ENCODE data around the gene TOX2. TPM values are rescaled to one million over a fixed set of nuclear protein-coding genes. Genes with fewer than 3 reads are reported as not detected.

TOX2 gene
- total and polyA plus RNA-seq, 9 donors: 0.44 to 5.7 (median 2.2) TPM

- Histone ChIP-seq H3K27ac (ENCODE audit: low read length) (no peak overlapping the region), H3K4me1 (ENCODE audit: control insufficient read depth, insufficient read depth, low read length) (peaks cover 33% of the 10 kb centered on the region), H3K4me3 (ENCODE audit: low read length) (no peak overlapping the region), H3K9me3 (replicated peaks; ENCODE audit: control insufficient read depth, low read depth, low read length) (no peaks in the 10 kb centered on the region), H3K36me3 (ENCODE audit: control insufficient read depth, insufficient read depth, low read length) (no peaks in the 10 kb centered on the region), H3K27me3 (ENCODE audit: control insufficient read depth, insufficient read depth, low read length) (peaks cover 8% of the 10 kb centered on the region)
- WGBS (ENCODE audit: insufficient coverage): 44% methylated on average over 1 of the region's 2 CpGs
- DNase-seq: no peak
Measured at GRCh38 chr20:44022464-44022863, 107.8 kb downstream of the TOX2 start.

- H3K4me3 ChIP-seq (ENCODE audit: low read length): no peak overlapping the region
- peaks cover 11% of the 10 kb centered on the region for H3K27me3 ChIP-seq (ENCODE audit: control insufficient read depth, insufficient read depth, low read length)
- no peak for DNase-seq
- peaks cover 28% of the 10 kb centered on the region for H3K4me1 ChIP-seq (ENCODE audit: control insufficient read depth, insufficient read depth, low read length)
- no peaks in the 10 kb centered on the region for H3K9me3 ChIP-seq (replicated peaks; ENCODE audit: control insufficient read depth, low read depth, low read length)
- H3K27ac ChIP-seq (ENCODE audit: low read length): no peak overlapping the region
- no peaks in the 10 kb centered on the region for H3K36me3 ChIP-seq (ENCODE audit: control insufficient read depth, insufficient read depth, low read length)
- WGBS (ENCODE audit: insufficient coverage): 82% methylated on average over 6 of the region's 10 CpGs
Measured at GRCh38 chr20:44023515-44024371, 109.1 kb downstream of the TOX2 start.

- Histone ChIP-seq H3K27me3 (ENCODE audit: control insufficient read depth, insufficient read depth, low read length) (peaks cover 11% of the 10 kb centered on the region), H3K4me1 (ENCODE audit: control insufficient read depth, insufficient read depth, low read length) (peaks cover 16% of the 10 kb centered on the region), H3K9me3 (replicated peaks; ENCODE audit: control insufficient read depth, low read depth, low read length) (no peaks in the 10 kb centered on the region), H3K27ac (ENCODE audit: low read length) (no peak overlapping the region), H3K4me3 (ENCODE audit: low read length) (no peak overlapping the region), H3K36me3 (ENCODE audit: control insufficient read depth, insufficient read depth, low read length) (no peaks in the 10 kb centered on the region)
- WGBS (ENCODE audit: insufficient coverage): 50% methylated on average over 3 of the region's 7 CpGs
- DNase-seq: no peak
Measured at GRCh38 chr20:44024820-44025580, 110.3 kb downstream of the TOX2 start.

DNA sequence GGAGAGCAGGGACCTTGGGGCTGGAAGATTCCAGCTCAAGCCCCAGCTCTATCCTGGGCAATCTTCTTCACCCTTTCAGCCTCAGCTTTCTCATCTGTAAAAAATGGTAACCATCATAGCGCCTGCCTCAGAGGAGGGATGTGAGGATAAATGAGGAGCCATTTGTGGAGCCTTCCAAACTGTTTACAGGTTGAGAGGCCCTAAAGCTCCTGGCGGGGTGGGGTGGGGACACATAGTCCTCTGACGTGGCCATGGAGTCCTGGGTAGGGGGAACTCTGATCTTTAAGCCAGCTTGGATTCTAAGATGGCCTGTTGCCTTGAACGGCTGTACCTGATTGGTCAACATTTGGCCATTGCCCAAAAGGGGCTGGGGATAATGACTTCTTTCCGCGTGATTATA, 111.1 kb downstream of the TOX2 start:
- Histone ChIP-seq H3K36me3 (ENCODE audit: control insufficient read depth, insufficient read depth, low read length) (no peaks in the 10 kb centered on the region), H3K4me3 (ENCODE audit: low read length) (no peak overlapping the region)
- 63% methylated on average over 2 of the region's 6 CpGs for WGBS (ENCODE audit: insufficient coverage)

GRCh38 chr20:44026647-44027342, 112.1 kb downstream of the TOX2 start:
- no peaks in the 10 kb centered on the region for H3K9me3 ChIP-seq (replicated peaks; ENCODE audit: control insufficient read depth, low read depth, low read length)
- H3K4me3 ChIP-seq (ENCODE audit: low read length): no peak overlapping the region
- 33% methylated on average over 1 of the region's 9 CpGs for WGBS (ENCODE audit: insufficient coverage)
- peaks cover 8% of the 10 kb centered on the region for H3K27me3 ChIP-seq (ENCODE audit: control insufficient read depth, insufficient read depth, low read length)
- no peaks in the 10 kb centered on the region for H3K36me3 ChIP-seq (ENCODE audit: control insufficient read depth, insufficient read depth, low read length)
- peaks cover 10% of the 10 kb centered on the region for H3K4me1 ChIP-seq (ENCODE audit: control insufficient read depth, insufficient read depth, low read length)
- no peak for DNase-seq
- H3K27ac ChIP-seq (ENCODE audit: low read length): no peak overlapping the region

More for the DNA sequence above, 111.1 kb downstream of the TOX2 start:
- Histone ChIP-seq H3K4me1 (ENCODE audit: control insufficient read depth, insufficient read depth, low read length) (peaks cover 10% of the 10 kb centered on the region), H3K9me3 (replicated peaks; ENCODE audit: control insufficient read depth, low read depth, low read length) (no peaks in the 10 kb centered on the region), H3K27ac (ENCODE audit: low read length) (no peak overlapping the region), H3K27me3 (ENCODE audit: control insufficient read depth, insufficient read depth, low read length) (peaks cover 11% of the 10 kb centered on the region)
- DNase-seq: no peak

- WGBS (ENCODE audit: insufficient coverage): 45% methylated on average over 10 of the region's 11 CpGs
- Histone ChIP-seq H3K4me3 (ENCODE audit: low read length) (no peak overlapping the region), H3K4me1 (ENCODE audit: control insufficient read depth, insufficient read depth, low read length) (peaks cover 10% of the 10 kb centered on the region), H3K27ac (ENCODE audit: low read length) (no peak overlapping the region), H3K9me3 (replicated peaks; ENCODE audit: control insufficient read depth, low read depth, low read length) (no peaks in the 10 kb centered on the region), H3K27me3 (ENCODE audit: control insufficient read depth, insufficient read depth, low read length) (peaks cover 9% of the 10 kb centered on the region), H3K36me3 (ENCODE audit: control insufficient read depth, insufficient read depth, low read length) (no peaks in the 10 kb centered on the region)
- DNase-seq: no peak
Measured at GRCh38 chr20:44027343-44028002, 112.8 kb downstream of the TOX2 start.

DNA sequence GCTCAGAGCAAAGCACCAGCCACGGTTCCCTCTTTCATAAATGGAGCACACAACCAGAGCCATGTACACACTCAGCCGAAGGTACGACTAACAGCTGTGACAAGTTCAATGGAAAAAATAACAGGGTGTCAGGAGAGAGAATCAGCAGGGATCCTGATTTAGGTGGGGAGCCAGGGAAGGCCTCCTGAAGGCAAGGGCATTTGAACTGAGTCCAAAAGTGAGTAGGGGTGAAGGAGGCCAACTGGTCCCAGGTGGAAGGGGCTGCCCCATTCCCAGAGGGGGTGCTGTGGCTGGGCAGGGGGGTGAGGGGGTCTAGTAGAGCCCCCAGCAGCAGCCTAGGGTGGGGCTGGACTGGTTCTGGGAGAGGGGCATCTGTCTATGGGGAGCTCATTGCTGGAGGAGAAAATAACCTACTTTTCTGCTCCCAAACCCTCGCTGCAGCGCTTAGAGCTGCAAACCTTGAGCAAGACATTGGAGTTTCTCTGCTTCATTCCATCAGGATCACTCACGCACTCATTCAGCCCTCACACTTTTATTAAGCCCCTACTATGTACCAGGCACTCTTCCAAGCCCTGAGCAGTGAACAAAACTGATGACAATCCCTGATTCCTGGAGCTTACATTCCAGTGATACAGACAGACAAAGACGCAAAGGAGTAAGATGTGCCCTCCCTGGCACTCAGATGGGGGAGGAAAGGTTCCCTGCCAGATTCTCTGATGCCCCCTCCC, 113.5 kb downstream of the TOX2 start:
- Histone ChIP-seq H3K9me3 (replicated peaks; ENCODE audit: control insufficient read depth, low read depth, low read length) (no peaks in the 10 kb centered on the region), H3K36me3 (ENCODE audit: control insufficient read depth, insufficient read depth, low read length) (no peaks in the 10 kb centered on the region), H3K4me3 (ENCODE audit: low read length) (no peak overlapping the region), H3K27me3 (ENCODE audit: control insufficient read depth, insufficient read depth, low read length) (peaks cover 9% of the 10 kb centered on the region), H3K27ac (ENCODE audit: low read length) (no peak overlapping the region), H3K4me1 (ENCODE audit: control insufficient read depth, insufficient read depth, low read length) (peaks cover 10% of the 10 kb centered on the region)
- DNase-seq: no peak
- WGBS (ENCODE audit: insufficient coverage): 82% methylated on average over 3 of the region's 7 CpGs

DNA sequence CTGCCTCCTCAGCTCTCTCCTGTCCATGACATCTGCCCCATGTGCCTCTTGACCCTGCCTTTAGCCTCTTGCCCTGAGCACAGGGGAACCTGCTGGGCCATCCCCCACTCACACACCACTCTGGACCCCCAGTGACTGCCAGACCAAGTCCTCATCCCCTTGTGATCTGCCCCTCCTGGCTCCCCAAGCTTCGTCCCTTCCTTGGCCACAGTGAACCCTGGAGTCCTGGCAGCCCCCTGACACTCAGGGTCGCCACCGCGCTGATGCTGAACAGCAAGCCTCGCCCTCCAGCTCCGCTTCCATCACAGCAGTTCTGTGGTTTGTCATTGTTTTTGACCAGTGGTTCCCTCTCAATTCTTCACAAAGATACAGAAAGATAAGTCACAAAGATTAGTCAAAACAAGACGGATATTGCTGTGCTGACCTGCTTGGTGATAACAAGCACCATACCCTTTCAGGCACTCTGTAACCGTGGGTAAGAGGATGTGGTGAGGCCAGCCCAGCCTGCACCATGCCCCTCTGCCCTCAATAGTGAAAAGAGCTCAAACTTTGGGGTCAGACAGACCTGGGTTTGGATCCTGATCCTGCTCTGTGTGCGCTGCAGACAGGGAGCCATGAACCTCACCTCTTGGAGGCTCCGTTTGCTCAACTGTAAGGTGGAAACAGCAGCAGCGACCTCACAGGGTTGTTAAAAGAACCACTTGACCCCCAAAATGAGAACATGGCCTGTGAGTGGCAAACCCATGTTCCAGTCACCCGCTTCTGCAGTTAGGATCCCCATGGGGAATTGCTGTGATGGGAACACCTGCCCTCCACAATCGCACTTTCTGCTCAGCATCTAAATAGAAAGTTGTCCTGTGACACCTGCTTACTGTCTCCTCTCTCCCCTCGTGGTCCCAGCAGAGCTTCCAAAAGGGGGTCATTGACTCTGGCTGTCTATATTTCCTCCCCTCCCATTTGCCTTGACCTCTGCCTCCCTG, 114.5 kb downstream of the TOX2 start:
- DNase-seq: no peak
- Histone ChIP-seq H3K4me1 (ENCODE audit: control insufficient read depth, insufficient read depth, low read length) (peaks cover 10% of the 10 kb centered on the region), H3K27me3 (ENCODE audit: control insufficient read depth, insufficient read depth, low read length) (peaks cover 15% of the 10 kb centered on the region), H3K27ac (ENCODE audit: low read length) (no peak overlapping the region), H3K36me3 (ENCODE audit: control insufficient read depth, insufficient read depth, low read length) (no peaks in the 10 kb centered on the region), H3K9me3 (replicated peaks; ENCODE audit: control insufficient read depth, low read depth, low read length) (peaks cover 2% of the 10 kb centered on the region), H3K4me3 (ENCODE audit: low read length) (no peak overlapping the region)
- 74% methylated on average over 12 of the region's 14 CpGs for WGBS (ENCODE audit: insufficient coverage)

Data from muscle of leg (tissue), 11 donors.